SU-DHL-6 (cell line): ENCODE data around the gene UCP2.

Source experiments
- H2AFZ ChIP-seq: fragments of 200-600 bp; sonication (generic); 2 replicates; pipeline ENCODE4 v1.6.1; 2014; ENCODE audit warnings: low read depth, mild to moderate bottlenecking, moderate library complexity, mixed read lengths, antibody characterized with exemption, low read length; ENCODE audit not compliant: severe bottlenecking
- H3F3A ChIP-seq: fragments of 200-600 bp; shearing (Covaris generic); 2 replicates; pipeline ENCODE4 v1.6.0; 2016; ENCODE audit warnings: antibody characterized with exemption, mild to moderate bottlenecking; ENCODE audit not compliant: insufficient read depth
- H3K27ac ChIP-seq: fragments of 200-600 bp; sonication (generic); 2 replicates; pipeline ENCODE4 v1.5.1; 2016; ENCODE audit warnings: low read depth, mild to moderate bottlenecking, low read length, moderate library complexity, mixed read lengths
- H3K27me3 ChIP-seq: fragments of 200-600 bp; sonication (generic), shearing (Covaris generic); 2 replicates; pipeline ENCODE4 v1.6.0; 2014; ENCODE audit warnings: mild to moderate bottlenecking, low read length
- H3K36me3 ChIP-seq: fragments of 200-600 bp; sonication (generic); 2 replicates; pipeline ENCODE4 v1.6.1; 2014; ENCODE audit warnings: mild to moderate bottlenecking, low read length, mixed read lengths
- H3K4me2 ChIP-seq: fragments of 300-600, 200-600 bp; shearing (Covaris generic), sonication (generic); 2 replicates; pipeline ENCODE4 v1.6.0; 2014; ENCODE audit warnings: low read length, low read depth, mild to moderate bottlenecking; ENCODE audit not compliant: poor library complexity, severe bottlenecking
- H3K4me3 ChIP-seq: fragments of 200-600 bp; sonication (generic); 2 replicates; pipeline ENCODE4 v1.5.1; 2014; ENCODE audit warnings: antibody characterized with exemption, low read length, mild to moderate bottlenecking, mixed read lengths; ENCODE audit not compliant: insufficient read depth, poor library complexity, severe bottlenecking
- H3K79me2 ChIP-seq: fragments of 200-600 bp; sonication (generic); 2 replicates; pipeline ENCODE4 v1.6.1; 2014; ENCODE audit warnings: mild to moderate bottlenecking, low read length, moderate library complexity; ENCODE audit not compliant: insufficient read depth
- H3K9ac ChIP-seq: fragments of 200-600 bp; sonication (generic); 2 replicates; pipeline ENCODE4 v1.7.0; 2014; ENCODE audit warnings: mild to moderate bottlenecking, low read length
- H3K9me2 ChIP-seq: fragments of 200-600 bp; sonication (generic); replicated peaks from 2 replicates; pipeline ENCODE4 v1.6.1; 2014; ENCODE audit warnings: low read length; ENCODE audit not compliant: insufficient read depth
- H3K9me3 ChIP-seq: fragments of 200-600 bp; sonication (generic); 2 replicates; pipeline ENCODE4 v1.6.1; 2014; ENCODE audit warnings: low read length, mixed read lengths; ENCODE audit not compliant: insufficient read depth
- H4K20me1 ChIP-seq: fragments of 200-600 bp; sonication (generic); 2 replicates; pipeline ENCODE4 v1.6.1; 2014; ENCODE audit warnings: low read depth, mild to moderate bottlenecking, antibody characterized with exemption, low read length, moderate library complexity, mixed read lengths
- EZH2phosphoT487 ChIP-seq: fragments of 200-600 bp; sonication (generic), shearing (Covaris generic); conservative IDR thresholded peaks from 2 replicates; pipeline ENCODE4 v1.6.1; 2018; ENCODE audit warnings: mild to moderate bottlenecking, antibody characterized with exemption, low read length, moderate library complexity, mixed read lengths
- TF ChIP-seq, protein P1 (sequence below): fragments of 200-600 bp; sonication (generic); IDR thresholded peaks from one replicate; pipeline ENCODE4 v1.5.1; 2017; ENCODE audit warnings: antibody characterized with exemption, mild to moderate bottlenecking, low read length, moderate library complexity; ENCODE audit not compliant: insufficient read depth, poor library complexity, severe bottlenecking

UCP2 gene, protein sequence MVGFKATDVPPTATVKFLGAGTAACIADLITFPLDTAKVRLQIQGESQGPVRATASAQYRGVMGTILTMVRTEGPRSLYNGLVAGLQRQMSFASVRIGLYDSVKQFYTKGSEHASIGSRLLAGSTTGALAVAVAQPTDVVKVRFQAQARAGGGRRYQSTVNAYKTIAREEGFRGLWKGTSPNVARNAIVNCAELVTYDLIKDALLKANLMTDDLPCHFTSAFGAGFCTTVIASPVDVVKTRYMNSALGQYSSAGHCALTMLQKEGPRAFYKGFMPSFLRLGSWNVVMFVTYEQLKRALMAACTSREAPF

DNA sequence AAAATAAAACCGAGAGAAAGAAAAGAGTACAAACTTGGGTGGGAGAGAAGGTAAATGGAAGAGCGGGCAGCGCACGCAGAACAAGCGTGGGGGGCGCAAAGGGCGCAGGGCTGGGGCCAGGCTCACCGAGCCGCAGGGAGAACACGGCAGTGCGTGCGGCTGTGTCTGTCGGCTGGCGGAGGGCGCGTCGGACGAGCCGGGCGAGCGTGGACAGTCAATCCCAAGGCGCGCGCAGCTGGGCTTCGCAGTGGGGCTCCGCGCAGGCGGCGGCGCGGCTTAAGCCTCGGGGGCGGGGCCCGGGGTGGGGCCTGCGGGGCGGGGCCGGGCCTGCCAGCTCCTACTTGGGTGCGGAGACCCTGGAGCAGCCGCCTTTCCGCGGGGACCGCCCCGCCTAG is at the start of gene UCP2:
Gene UCP2, minus strand, starts transcription at position 249 of the 395 bp plus-strand sequence. CDS start 4,465 bp downstream, outside the sequence.
- peak within 1 kb of the TSS; percentile 87 for H3K4me3 ChIP-seq
- H3K9me3 ChIP-seq: no peaks in the 10 kb centered on the region
- H3F3A ChIP-seq: peaks cover 11% of the 10 kb centered on the region
- H2AFZ ChIP-seq: peak within 1 kb of the TSS; percentile 58
- peak within 1 kb of the TSS; percentile 90 for H3K27ac ChIP-seq
- no peaks in the 10 kb centered on the region for H3K27me3 ChIP-seq
- peaks cover 16% of the 10 kb centered on the region for H3K36me3 ChIP-seq
- H3K9me2 ChIP-seq: no peaks in the 10 kb centered on the region
- TF ChIP-seq, protein P1, sequence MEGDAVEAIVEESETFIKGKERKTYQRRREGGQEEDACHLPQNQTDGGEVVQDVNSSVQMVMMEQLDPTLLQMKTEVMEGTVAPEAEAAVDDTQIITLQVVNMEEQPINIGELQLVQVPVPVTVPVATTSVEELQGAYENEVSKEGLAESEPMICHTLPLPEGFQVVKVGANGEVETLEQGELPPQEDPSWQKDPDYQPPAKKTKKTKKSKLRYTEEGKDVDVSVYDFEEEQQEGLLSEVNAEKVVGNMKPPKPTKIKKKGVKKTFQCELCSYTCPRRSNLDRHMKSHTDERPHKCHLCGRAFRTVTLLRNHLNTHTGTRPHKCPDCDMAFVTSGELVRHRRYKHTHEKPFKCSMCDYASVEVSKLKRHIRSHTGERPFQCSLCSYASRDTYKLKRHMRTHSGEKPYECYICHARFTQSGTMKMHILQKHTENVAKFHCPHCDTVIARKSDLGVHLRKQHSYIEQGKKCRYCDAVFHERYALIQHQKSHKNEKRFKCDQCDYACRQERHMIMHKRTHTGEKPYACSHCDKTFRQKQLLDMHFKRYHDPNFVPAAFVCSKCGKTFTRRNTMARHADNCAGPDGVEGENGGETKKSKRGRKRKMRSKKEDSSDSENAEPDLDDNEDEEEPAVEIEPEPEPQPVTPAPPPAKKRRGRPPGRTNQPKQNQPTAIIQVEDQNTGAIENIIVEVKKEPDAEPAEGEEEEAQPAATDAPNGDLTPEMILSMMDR: no peak
- no peak for TF ChIP-seq EZH2phosphoT487
- H3K9ac ChIP-seq: peak within 1 kb of the TSS; percentile 95
- peaks cover 22% of the 10 kb centered on the region for H3K79me2 ChIP-seq
- H3K4me2 ChIP-seq: peak within 1 kb of the TSS; percentile 88
- H4K20me1 ChIP-seq: 0 out of 2 replicates have a peak, but pooled peaks cover 3% of the 10 kb centered on the region

DNA sequence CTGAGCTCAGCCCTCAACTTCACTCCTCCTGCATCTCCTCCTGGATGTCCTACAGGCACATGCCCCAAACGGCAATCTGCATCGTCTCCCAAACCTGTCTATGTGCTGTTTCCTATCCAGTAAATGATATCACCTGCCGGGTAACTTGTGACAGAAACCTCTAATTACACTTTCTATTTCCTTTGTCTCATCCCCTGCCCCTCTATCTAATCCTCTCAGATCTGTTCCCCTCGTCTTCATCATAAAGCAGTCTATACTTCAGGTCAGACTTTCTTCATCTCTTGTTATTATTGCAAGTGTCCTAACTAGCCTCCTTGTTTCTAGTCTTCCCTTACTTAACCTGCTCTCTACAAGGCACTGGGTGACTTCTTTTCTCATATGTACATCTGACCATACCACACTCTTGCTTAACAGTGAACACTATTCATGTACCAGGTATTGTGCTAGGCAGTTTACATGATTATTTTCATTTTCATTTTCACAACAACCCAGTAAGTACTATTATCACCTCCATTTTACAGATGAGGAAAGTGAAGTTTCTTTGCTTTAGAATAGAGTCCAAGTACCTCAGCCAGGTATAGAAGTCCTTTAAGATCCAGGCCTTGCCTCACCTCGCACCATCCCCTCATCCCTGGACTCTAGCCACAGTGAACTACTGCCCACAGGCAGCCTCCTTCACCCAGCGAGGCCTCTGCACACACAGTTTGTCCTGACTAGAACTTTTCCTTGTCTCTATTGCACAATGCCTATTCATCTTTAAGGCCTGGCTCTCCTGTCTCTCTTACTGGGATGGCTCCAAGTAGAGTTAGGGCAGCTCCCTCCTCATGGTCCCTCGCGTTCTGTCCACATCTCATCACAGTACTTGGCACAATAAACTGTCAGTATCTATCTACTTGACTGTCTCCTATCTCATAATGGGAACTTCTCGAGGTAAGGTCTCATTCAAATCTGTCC is 48.4 kb upstream of the UCP2 start:
- Histone ChIP-seq H3K9me2 (no peaks in the 10 kb centered on the region), H3K36me3 (0 out of 2 replicates have a peak, but pooled peaks cover 2% of the 10 kb centered on the region), H2AFZ (no peak overlapping the region), H3K27ac (no peak overlapping the region), H3K27me3 (no peaks in the 10 kb centered on the region), H3K9me3 (no peaks in the 10 kb centered on the region), H4K20me1 (no peaks in the 10 kb centered on the region), H3K9ac (no peak overlapping the region), H3K4me3 (no peak overlapping the region), H3F3A (no peaks in the 10 kb centered on the region), H3K4me2 (no peak overlapping the region), H3K79me2 (no peaks in the 10 kb centered on the region)
- no peak for TF ChIP-seq EZH2phosphoT487
- TF ChIP-seq, protein P1: no peak

DNA sequence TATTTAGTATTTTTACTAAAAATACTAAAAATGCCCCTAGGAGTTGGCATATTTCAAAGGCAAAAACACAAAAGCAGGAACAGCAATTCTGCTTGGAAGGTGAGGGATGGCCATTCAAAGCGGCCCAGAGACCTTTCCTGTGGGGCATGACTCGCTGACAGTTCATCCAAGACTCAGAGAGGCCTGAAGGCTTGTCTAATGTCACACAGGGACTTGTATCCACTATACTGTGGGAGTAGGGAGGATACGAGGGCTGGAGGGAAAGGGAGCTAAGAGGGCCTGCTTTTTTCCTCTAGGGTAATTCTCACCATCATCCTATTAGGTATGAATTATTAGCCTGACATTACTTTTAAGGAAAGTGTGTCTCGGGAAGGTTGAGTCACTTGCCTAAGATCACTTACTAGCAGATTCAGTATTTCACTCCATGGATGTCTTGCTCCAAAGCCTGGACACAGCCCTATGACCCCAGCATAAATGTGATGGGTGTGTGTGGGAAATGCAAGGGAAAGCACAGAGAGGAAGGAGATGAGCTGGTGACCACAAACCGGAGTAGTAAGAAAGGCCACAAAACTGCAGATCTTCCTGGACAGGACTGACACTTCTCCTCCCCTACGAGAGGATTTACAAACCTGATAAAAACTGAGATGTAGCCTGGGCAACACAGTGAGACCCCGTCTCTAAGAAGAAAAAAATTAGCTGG is 43.0 kb upstream of the UCP2 start:
- Histone ChIP-seq H2AFZ (no peak overlapping the region), H3K27me3 (no peaks in the 10 kb centered on the region), H3K4me2 (no peak overlapping the region), H3K27ac (no peak overlapping the region), H3F3A (no peaks in the 10 kb centered on the region), H3K9ac (no peak overlapping the region), H3K4me3 (no peak overlapping the region), H3K36me3 (no peaks in the 10 kb centered on the region), H3K79me2 (no peaks in the 10 kb centered on the region), H3K9me3 (no peaks in the 10 kb centered on the region), H4K20me1 (no peaks in the 10 kb centered on the region), H3K9me2 (no peaks in the 10 kb centered on the region)
- TF ChIP-seq, protein P1: no peak
- no peak for TF ChIP-seq EZH2phosphoT487
